HCT116 (cell line): Measurements from ENCODE around the gene OR2A14.

Experiments
- EGR1 ChIP-seq: IDR thresholded peaks from 2 replicates; pipeline ENCODE4 v1.6.1; 2012; ENCODE audit warnings: low read depth
- EZH2 ChIP-seq: fragments of 200-600 bp; sonication (generic); IDR thresholded peaks from 2 replicates; pipeline ENCODE4 v1.6.1; 2017; ENCODE audit warnings: antibody characterized with exemption, mixed run types
- EZH2phosphoT487 ChIP-seq: fragments of 200-600 bp; IDR thresholded peaks from 2 replicates; pipeline ENCODE4 v1.6.1; 2018; ENCODE audit warnings: antibody characterized with exemption, borderline replicate concordance
- JUND ChIP-seq: IDR thresholded peaks from 2 replicates; pipeline ENCODE4 v1.6.1; 2012
- POLR2A ChIP-seq: IDR thresholded peaks from 2 replicates; pipeline ENCODE4 v1.7.0; 2011; ENCODE audit warnings: borderline replicate concordance; ENCODE audit not compliant: insufficient read depth, insufficient read length; ENCODE audit errors: extremely low read depth
- POLR2AphosphoS5 ChIP-seq: IDR thresholded peaks from 2 replicates; pipeline ENCODE4 v1.6.1; 2011; ENCODE audit warnings: mild to moderate bottlenecking, low read depth, low read length, moderate library complexity
- TCF7L2 ChIP-seq: IDR thresholded peaks from 2 replicates; pipeline ENCODE4 v1.7.0; 2011; ENCODE audit warnings: borderline replicate concordance, inconsistent platforms; ENCODE audit not compliant: insufficient read depth, insufficient read length; ENCODE audit errors: extremely low read depth
- YY1 ChIP-seq: IDR thresholded peaks from 2 replicates; pipeline ENCODE4 v1.6.1; 2011; ENCODE audit warnings: low read length, low read depth, moderate library complexity, mild to moderate bottlenecking; ENCODE audit not compliant: insufficient replicate concordance; ENCODE audit errors: extremely low read depth
- ZFX ChIP-seq: fragments of 450-650 bp; IDR thresholded peaks from 2 replicates; pipeline ENCODE4 v1.6.1; 2017
- ZNF274 ChIP-seq: fragments of 200-500 bp; sonication (Bioruptor generic); IDR thresholded peaks from 2 replicates; pipeline ENCODE4 v1.6.1; 2014; ENCODE audit warnings: mild to moderate bottlenecking, low read depth, low read length, inconsistent platforms
- TF ChIP-seq, protein P1 (sequence below), 3 experiments: fragments of 200-600 bp in 1 of 3; sonication (generic) in 1 of 3; IDR thresholded peaks in 2 of 3; conservative IDR thresholded peaks in 1 of 3; 2 replicates each; pipeline ENCODE4 v1.5.1; 2012 to 2017; ENCODE audit warnings: low read depth in 2 of 3, low read length in 2 of 3, antibody characterized with exemption in 1 of 3, borderline replicate concordance in 1 of 3, control low read depth in 1 of 3, mild to moderate bottlenecking in 1 of 3, mixed read lengths in 1 of 3, mixed run types in 1 of 3, moderate library complexity in 1 of 3; ENCODE audit not compliant: insufficient read depth in 1 of 3
- TF ChIP-seq, protein P2 (sequence below): IDR thresholded peaks from 2 replicates; pipeline ENCODE4 v1.6.1; 2012; ENCODE audit warnings: low read depth
- TF ChIP-seq, protein P3 (sequence below): IDR thresholded peaks from 2 replicates; pipeline ENCODE4 v1.6.1; 2012

DNA sequence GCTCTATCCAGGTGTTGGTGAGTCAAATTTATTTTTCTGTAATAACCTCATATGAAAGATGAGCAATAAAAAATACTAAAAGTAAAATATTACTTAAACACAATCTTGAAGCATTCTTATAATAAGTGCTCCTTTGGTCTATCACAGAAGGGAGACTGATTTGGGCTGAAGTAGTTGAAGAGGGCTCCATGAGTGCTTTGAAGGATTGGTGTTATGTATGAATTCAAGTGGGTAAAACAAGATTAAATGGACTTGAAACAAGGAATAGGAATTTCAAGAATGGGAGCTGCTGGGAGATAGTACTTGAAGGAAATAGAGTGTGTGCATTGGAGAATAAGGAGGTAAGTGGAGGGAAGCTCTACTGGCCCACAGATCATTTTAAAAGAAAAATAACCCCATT lies 20.9 kb upstream of the OR2A14 start:
- TF ChIP-seq, protein P1, sequence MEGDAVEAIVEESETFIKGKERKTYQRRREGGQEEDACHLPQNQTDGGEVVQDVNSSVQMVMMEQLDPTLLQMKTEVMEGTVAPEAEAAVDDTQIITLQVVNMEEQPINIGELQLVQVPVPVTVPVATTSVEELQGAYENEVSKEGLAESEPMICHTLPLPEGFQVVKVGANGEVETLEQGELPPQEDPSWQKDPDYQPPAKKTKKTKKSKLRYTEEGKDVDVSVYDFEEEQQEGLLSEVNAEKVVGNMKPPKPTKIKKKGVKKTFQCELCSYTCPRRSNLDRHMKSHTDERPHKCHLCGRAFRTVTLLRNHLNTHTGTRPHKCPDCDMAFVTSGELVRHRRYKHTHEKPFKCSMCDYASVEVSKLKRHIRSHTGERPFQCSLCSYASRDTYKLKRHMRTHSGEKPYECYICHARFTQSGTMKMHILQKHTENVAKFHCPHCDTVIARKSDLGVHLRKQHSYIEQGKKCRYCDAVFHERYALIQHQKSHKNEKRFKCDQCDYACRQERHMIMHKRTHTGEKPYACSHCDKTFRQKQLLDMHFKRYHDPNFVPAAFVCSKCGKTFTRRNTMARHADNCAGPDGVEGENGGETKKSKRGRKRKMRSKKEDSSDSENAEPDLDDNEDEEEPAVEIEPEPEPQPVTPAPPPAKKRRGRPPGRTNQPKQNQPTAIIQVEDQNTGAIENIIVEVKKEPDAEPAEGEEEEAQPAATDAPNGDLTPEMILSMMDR (IDR thresholded peaks at IDR 0.05 in 2 of 3, conservative IDR thresholded peaks at IDR 0.05 in 1 of 3; ENCODE audit: borderline replicate concordance in 1 of 3, insufficient read depth in 1 of 3, low read depth in 2 of 3, low read length in 2 of 3) = no peak
- TF ChIP-seq YY1 (no peak), EGR1 (no peak), TCF7L2 (no peak), JUND (no peak), EZH2 (no peak), POLR2AphosphoS5 (no peak), EZH2phosphoT487 (no peak), ZFX (no peak), POLR2A (no peak), ZNF274 (no peak)
- TF ChIP-seq, protein P2, sequence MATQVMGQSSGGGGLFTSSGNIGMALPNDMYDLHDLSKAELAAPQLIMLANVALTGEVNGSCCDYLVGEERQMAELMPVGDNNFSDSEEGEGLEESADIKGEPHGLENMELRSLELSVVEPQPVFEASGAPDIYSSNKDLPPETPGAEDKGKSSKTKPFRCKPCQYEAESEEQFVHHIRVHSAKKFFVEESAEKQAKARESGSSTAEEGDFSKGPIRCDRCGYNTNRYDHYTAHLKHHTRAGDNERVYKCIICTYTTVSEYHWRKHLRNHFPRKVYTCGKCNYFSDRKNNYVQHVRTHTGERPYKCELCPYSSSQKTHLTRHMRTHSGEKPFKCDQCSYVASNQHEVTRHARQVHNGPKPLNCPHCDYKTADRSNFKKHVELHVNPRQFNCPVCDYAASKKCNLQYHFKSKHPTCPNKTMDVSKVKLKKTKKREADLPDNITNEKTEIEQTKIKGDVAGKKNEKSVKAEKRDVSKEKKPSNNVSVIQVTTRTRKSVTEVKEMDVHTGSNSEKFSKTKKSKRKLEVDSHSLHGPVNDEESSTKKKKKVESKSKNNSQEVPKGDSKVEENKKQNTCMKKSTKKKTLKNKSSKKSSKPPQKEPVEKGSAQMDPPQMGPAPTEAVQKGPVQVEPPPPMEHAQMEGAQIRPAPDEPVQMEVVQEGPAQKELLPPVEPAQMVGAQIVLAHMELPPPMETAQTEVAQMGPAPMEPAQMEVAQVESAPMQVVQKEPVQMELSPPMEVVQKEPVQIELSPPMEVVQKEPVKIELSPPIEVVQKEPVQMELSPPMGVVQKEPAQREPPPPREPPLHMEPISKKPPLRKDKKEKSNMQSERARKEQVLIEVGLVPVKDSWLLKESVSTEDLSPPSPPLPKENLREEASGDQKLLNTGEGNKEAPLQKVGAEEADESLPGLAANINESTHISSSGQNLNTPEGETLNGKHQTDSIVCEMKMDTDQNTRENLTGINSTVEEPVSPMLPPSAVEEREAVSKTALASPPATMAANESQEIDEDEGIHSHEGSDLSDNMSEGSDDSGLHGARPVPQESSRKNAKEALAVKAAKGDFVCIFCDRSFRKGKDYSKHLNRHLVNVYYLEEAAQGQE = no peak
- TF ChIP-seq, protein P3, sequence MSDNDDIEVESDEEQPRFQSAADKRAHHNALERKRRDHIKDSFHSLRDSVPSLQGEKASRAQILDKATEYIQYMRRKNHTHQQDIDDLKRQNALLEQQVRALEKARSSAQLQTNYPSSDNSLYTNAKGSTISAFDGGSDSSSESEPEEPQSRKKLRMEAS = no peak
